ENCODE measurements around the gene SKI.
"Not testable (repeated sequence)": the region's sequence is repeated elsewhere in the genome, so short reads cannot be mapped to it uniquely, and the experiment has no call there.

The SKI gene

DNA sequence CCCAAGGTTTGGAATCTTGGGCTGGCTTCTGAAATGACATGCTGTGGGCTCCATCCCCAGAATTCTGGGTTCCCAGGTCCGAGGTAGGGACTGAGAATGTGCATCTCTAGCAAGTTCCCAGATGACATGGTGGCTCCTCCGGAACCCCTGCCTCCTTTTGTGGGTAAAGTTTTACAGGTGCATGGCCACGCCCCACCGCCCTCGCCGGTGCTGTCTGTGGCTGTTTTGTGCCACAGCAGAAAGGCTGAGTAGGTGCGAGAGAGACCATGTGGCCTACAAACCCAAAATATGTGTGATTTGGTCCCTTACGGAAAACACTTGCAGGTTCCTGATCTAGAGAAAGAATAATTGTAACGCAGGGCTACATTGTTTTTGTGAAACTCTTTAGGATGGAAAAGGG, 30.9 kb downstream of the SKI start:
- no peak for DNase-seq
- Histone ChIP-seq H3K27me3 (replicated peaks; ENCODE audit: insufficient read depth, low read length) (no peaks in the 10 kb centered on the region), H3K9ac (ENCODE audit: low read length) (no peak overlapping the region), H2AFZ (ENCODE audit: low read length) (no peak overlapping the region), H3K9me2 (replicated peaks; ENCODE audit: insufficient read depth, low read length) (no peaks in the 10 kb centered on the region), H3K27ac (ENCODE audit: low read length) (no peak overlapping the region), H3K4me2 (ENCODE audit: low read depth, low read length) (no peak overlapping the region), H3K4me3 (ENCODE audit: low read length) (no peak overlapping the region), H4K20me1 (ENCODE audit: insufficient read depth, low read length) (no peaks in the 10 kb centered on the region), H3F3A (ENCODE audit: insufficient read depth, low read length) (peaks cover 20% of the 10 kb centered on the region; the same call in 1 of the 2 replicates), H3K4me1 (ENCODE audit: low read length) (peaks cover 13% of the 10 kb centered on the region; the same call in 1 of the 2 replicates), H3K79me2 (ENCODE audit: low read length) (peaks cover 47% of the 10 kb centered on the region), H3K9me3 (replicated peaks; ENCODE audit: insufficient read depth, low read length) (0 out of 2 replicates have a peak, but pooled peaks cover 3% of the 10 kb centered on the region), H3K36me3 (replicated peaks; ENCODE audit: insufficient read depth, low read length) (no peaks in the 10 kb centered on the region)
- TF ChIP-seq, protein P1, sequence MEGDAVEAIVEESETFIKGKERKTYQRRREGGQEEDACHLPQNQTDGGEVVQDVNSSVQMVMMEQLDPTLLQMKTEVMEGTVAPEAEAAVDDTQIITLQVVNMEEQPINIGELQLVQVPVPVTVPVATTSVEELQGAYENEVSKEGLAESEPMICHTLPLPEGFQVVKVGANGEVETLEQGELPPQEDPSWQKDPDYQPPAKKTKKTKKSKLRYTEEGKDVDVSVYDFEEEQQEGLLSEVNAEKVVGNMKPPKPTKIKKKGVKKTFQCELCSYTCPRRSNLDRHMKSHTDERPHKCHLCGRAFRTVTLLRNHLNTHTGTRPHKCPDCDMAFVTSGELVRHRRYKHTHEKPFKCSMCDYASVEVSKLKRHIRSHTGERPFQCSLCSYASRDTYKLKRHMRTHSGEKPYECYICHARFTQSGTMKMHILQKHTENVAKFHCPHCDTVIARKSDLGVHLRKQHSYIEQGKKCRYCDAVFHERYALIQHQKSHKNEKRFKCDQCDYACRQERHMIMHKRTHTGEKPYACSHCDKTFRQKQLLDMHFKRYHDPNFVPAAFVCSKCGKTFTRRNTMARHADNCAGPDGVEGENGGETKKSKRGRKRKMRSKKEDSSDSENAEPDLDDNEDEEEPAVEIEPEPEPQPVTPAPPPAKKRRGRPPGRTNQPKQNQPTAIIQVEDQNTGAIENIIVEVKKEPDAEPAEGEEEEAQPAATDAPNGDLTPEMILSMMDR (IDR thresholded peaks at IDR 0.05; ENCODE audit: low read length), result no peak
- no peak for TF ChIP-seq EZH2 (optimal IDR thresholded peaks at IDR 0.05; ENCODE audit: low read depth, low read length)
- TF ChIP-seq EZH2phosphoT487 (IDR thresholded peaks at IDR 0.05; ENCODE audit: low read length), result no peak

DNA sequence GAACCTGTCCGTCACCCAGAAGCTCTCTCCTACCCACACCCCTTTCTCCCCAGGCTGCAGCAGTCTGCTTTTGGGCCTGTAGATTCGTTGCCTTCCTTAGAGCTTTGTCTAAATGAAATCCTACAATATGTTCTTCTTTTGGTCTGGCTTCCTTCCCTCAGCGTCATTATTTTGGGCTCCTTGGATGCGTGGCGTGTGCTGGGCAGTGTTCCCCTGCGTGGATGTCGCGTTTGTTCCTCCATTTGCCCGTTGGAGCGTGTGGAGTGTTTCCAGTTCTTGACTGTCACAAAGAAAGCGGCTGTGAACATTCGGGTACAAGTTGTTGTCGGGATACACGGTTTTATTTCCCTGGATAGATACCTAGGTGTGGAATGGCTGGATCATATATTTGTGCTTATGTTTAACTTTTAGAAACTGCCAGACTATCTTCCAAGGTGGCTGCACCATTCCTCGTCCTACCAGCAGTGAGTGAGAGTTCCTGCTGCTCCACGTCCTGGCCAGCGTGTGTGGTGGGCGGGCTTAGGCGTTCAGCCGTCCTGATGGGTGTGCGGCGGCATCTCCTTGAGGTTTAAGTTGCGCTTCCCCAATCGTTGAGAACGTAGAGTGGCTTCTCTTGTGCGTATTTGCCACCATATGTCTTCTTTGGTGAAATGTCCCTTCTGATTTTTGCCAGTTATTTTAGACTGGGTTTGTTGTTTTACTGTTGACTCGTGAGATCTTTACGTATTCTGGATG, 31.7 kb downstream of the SKI start:
- peaks cover 12% of the 10 kb centered on the region; the same call in 1 of the 2 replicates for H3K4me1 ChIP-seq (ENCODE audit: low read length)
- H3K9me3 ChIP-seq (replicated peaks; ENCODE audit: insufficient read depth, low read length), result 0 out of 2 replicates have a peak, but pooled peaks cover 3% of the 10 kb centered on the region
- no peaks in the 10 kb centered on the region for H3K36me3 ChIP-seq (replicated peaks; ENCODE audit: insufficient read depth, low read length)
- H3F3A ChIP-seq (ENCODE audit: insufficient read depth, low read length), result peaks cover 20% of the 10 kb centered on the region; the same call in 1 of the 2 replicates
- TF ChIP-seq, protein P1 (IDR thresholded peaks at IDR 0.05; ENCODE audit: low read length), result no peak
- no peak for TF ChIP-seq EZH2 (optimal IDR thresholded peaks at IDR 0.05; ENCODE audit: low read depth, low read length)
- TF ChIP-seq EZH2phosphoT487 (IDR thresholded peaks at IDR 0.05; ENCODE audit: low read length), result no peak
- peaks cover 43% of the 10 kb centered on the region for H3K79me2 ChIP-seq (ENCODE audit: low read length)
- H3K9ac ChIP-seq (ENCODE audit: low read length), result no peak overlapping the region
- no peak for DNase-seq
- H3K27ac ChIP-seq (ENCODE audit: low read length), result no peak overlapping the region
- no peak overlapping the region for H2AFZ ChIP-seq (ENCODE audit: low read length)
- H3K4me3 ChIP-seq (ENCODE audit: low read length), result no peak overlapping the region
- H4K20me1 ChIP-seq (ENCODE audit: insufficient read depth, low read length), result no peaks in the 10 kb centered on the region
- H3K9me2 ChIP-seq (replicated peaks; ENCODE audit: insufficient read depth, low read length), result no peaks in the 10 kb centered on the region
- H3K4me2 ChIP-seq (ENCODE audit: low read depth, low read length), result no peak overlapping the region
- H3K27me3 ChIP-seq (replicated peaks; ENCODE audit: insufficient read depth, low read length), result no peaks in the 10 kb centered on the region

GRCh38 chr1:2260470-2260869, 32.4 kb downstream of the SKI start:
- H2AFZ ChIP-seq (ENCODE audit: low read length); H3K4me1 ChIP-seq (ENCODE audit: low read length); DNase-seq; H3K9me3 ChIP-seq (replicated peaks; ENCODE audit: insufficient read depth, low read length); H3K36me3 ChIP-seq (replicated peaks; ENCODE audit: insufficient read depth, low read length); H3K9ac ChIP-seq (ENCODE audit: low read length); H4K20me1 ChIP-seq (ENCODE audit: insufficient read depth, low read length); H3K9me2 ChIP-seq (replicated peaks; ENCODE audit: insufficient read depth, low read length); H3K27ac ChIP-seq (ENCODE audit: low read length); H3K4me3 ChIP-seq (ENCODE audit: low read length); H3K4me2 ChIP-seq (ENCODE audit: low read depth, low read length); H3K27me3 ChIP-seq (replicated peaks; ENCODE audit: insufficient read depth, low read length): not testable (repeated sequence)
- peaks cover 14% of the 10 kb centered on the region; the same call in 1 of the 2 replicates for H3F3A ChIP-seq (ENCODE audit: insufficient read depth, low read length)
- peaks cover 49% of the 10 kb centered on the region for H3K79me2 ChIP-seq (ENCODE audit: low read length)

DNA sequence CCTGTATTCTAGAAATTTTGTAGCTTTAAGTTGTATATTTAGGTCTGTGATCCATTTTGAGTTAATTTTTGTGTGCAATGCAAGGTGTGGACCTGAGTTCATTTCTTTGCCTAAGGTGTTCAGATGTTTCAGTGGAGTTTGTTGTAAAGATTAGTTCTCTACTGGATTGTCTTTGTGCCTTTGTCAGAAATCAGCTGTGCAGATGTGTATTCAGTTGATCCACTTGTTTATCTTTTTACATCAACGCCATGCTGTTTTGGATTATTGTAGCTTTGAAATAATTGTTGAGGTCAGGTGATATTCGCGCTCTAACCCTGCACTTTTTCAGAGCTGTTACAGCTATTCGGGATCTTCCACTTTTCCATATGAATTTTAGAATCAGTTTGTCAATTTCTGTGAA, 32.8 kb downstream of the SKI start:
- H3K27ac ChIP-seq (ENCODE audit: low read length), result no peak overlapping the region
- DNase-seq, result no peak
- H3K79me2 ChIP-seq (ENCODE audit: low read length), result peaks cover 50% of the 10 kb centered on the region
- H2AFZ ChIP-seq (ENCODE audit: low read length), result no peak overlapping the region
- no peak overlapping the region for H3K4me2 ChIP-seq (ENCODE audit: low read depth, low read length)
- H4K20me1 ChIP-seq (ENCODE audit: insufficient read depth, low read length), result no peaks in the 10 kb centered on the region
- TF ChIP-seq EZH2phosphoT487 (IDR thresholded peaks at IDR 0.05; ENCODE audit: low read length) (no peak), EZH2 (optimal IDR thresholded peaks at IDR 0.05; ENCODE audit: low read depth, low read length) (no peak)
- TF ChIP-seq, protein P1 (IDR thresholded peaks at IDR 0.05; ENCODE audit: low read length), result no peak
- H3K4me3 ChIP-seq (ENCODE audit: low read length), result no peak overlapping the region
- H3K4me1 ChIP-seq (ENCODE audit: low read length), result peaks cover 4% of the 10 kb centered on the region; the same call in 1 of the 2 replicates
- H3K9me3 ChIP-seq (replicated peaks; ENCODE audit: insufficient read depth, low read length), result no peaks in the 10 kb centered on the region
- H3K9me2 ChIP-seq (replicated peaks; ENCODE audit: insufficient read depth, low read length), result no peaks in the 10 kb centered on the region
- H3K27me3 ChIP-seq (replicated peaks; ENCODE audit: insufficient read depth, low read length), result no peaks in the 10 kb centered on the region
- H3K9ac ChIP-seq (ENCODE audit: low read length), result no peak overlapping the region
- no peaks in the 10 kb centered on the region for H3K36me3 ChIP-seq (replicated peaks; ENCODE audit: insufficient read depth, low read length)
- H3F3A ChIP-seq (ENCODE audit: insufficient read depth, low read length), result peaks cover 10% of the 10 kb centered on the region; the same call in 1 of the 2 replicates

- H3K9me3 ChIP-seq (replicated peaks; ENCODE audit: insufficient read depth, low read length); H2AFZ ChIP-seq (ENCODE audit: low read length); H4K20me1 ChIP-seq (ENCODE audit: insufficient read depth, low read length); DNase-seq; H3K27ac ChIP-seq (ENCODE audit: low read length); H3F3A ChIP-seq (ENCODE audit: insufficient read depth, low read length); H3K27me3 ChIP-seq (replicated peaks; ENCODE audit: insufficient read depth, low read length); H3K4me1 ChIP-seq (ENCODE audit: low read length); H3K4me2 ChIP-seq (ENCODE audit: low read depth, low read length); H3K4me3 ChIP-seq (ENCODE audit: low read length); H3K36me3 ChIP-seq (replicated peaks; ENCODE audit: insufficient read depth, low read length); H3K9ac ChIP-seq (ENCODE audit: low read length); H3K9me2 ChIP-seq (replicated peaks; ENCODE audit: insufficient read depth, low read length): not testable (repeated sequence)
- H3K79me2 ChIP-seq (ENCODE audit: low read length), result peaks cover 56% of the 10 kb centered on the region
These were observed 33.6 kb downstream of the SKI start for GRCh38 chr1:2261476-2262395.

All from MM.1S (cell line).